ENCODE measurements around the gene SCYGR3. TPM values are rescaled to one million over a fixed set of nuclear protein-coding genes. Genes with fewer than 3 reads are reported as not detected.

The SCYGR3 gene
- total RNA-seq, 4 donors from 2014 or later: not detected

DNA sequence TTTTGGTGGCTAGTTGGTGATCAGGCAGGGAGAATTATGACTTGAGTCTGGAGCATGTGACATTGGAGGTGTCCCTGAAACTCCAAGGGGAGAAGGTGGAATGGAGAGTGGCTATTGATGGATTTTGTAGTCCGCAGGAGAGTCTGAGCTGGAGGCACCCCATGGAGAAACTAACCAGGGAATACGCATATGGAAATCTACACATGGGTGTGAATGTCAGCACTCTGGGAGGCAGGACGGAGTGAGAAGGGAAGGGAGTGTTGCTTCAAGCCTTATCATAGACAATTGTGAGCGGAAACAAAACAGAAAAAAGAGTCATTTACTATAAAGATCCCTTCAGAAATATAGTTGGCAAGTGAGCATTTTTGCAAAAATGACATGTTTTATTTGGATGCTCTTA, 2.0 kb upstream of the SCYGR3 start:
- intact Hi-C loops (cut with DNase I): no loop called here
- 63% methylated on average over 4 of the region's 4 CpGs for WGBS
- Histone ChIP-seq H3K27me3 (peaks cover 0 to 9% (median 0%) of the 10 kb centered on the region in 4 donors), H3K27ac (replicated peaks in 1 of 4) (no peak overlapping the region), H3K9me3 (no peaks in the 10 kb centered on the region), H3K36me3 (no peaks in the 10 kb centered on the region), H3K4me1 (peaks cover 0 to 3% (median 0%) of the 10 kb centered on the region in 4 donors), H3K4me3 (no peak overlapping the region)
- peak; percentile 21 for DNase-seq (ENCODE audit: extremely low spot score)
- no peak for TF ChIP-seq POLR2A (IDR thresholded peaks at IDR 0.05; ENCODE audit: low read depth)
- no peak for TF ChIP-seq EP300 (IDR thresholded peaks at IDR 0.05)
- TF ChIP-seq POLR2AphosphoS5 (IDR thresholded peaks at IDR 0.05): no peak
- no peak for TF ChIP-seq CTCF (IDR thresholded peaks at IDR 0.05)

GRCh38 chr2:227615906-227616305, 1.3 kb upstream of the SCYGR3 start:
- no peak for TF ChIP-seq CTCF (IDR thresholded peaks at IDR 0.05)
- no peak for TF ChIP-seq EP300 (IDR thresholded peaks at IDR 0.05)
- 59% methylated on average over 5 of the region's 5 CpGs for WGBS
- peak; percentile 68 for DNase-seq (ENCODE audit: extremely low spot score)
- intact Hi-C loops (cut with DNase I): no loop called here
- peaks cover 0 to 9% (median 0%) of the 10 kb centered on the region in 4 donors for H3K27me3 ChIP-seq
- H3K9me3 ChIP-seq: no peaks in the 10 kb centered on the region
- no peak overlapping the region for H3K4me3 ChIP-seq
- H3K4me1 ChIP-seq: peaks cover 0 to 3% (median 0%) of the 10 kb centered on the region in 4 donors
- H3K27ac ChIP-seq (replicated peaks in 1 of 4): no peak overlapping the region
- H3K36me3 ChIP-seq: no peaks in the 10 kb centered on the region

- peaks cover 0 to 3% (median 0%) of the 10 kb centered on the region in 4 donors for H3K4me1 ChIP-seq
Observed at GRCh38 chr2:227615181-227615580, 541 bp upstream of the SCYGR3 start.

GRCh38 chr2:227614246-227614645, 394 bp downstream of the SCYGR3 start:
- Histone ChIP-seq H3K4me1 (peaks cover 0 to 3% (median 0%) of the 10 kb centered on the region in 4 donors), H3K9me3 (no peaks in the 10 kb centered on the region), H3K27ac (replicated peaks in 1 of 4) (no peak overlapping the region), H3K36me3 (no peaks in the 10 kb centered on the region), H3K4me3 (no peak overlapping the region), H3K27me3 (peaks cover 0 to 9% (median 0%) of the 10 kb centered on the region in 4 donors)
- TF ChIP-seq POLR2AphosphoS5 (IDR thresholded peaks at IDR 0.05) (no peak), CTCF (IDR thresholded peaks at IDR 0.05) (no peak), EP300 (IDR thresholded peaks at IDR 0.05) (no peak), POLR2A (IDR thresholded peaks at IDR 0.05; ENCODE audit: low read depth) (no peak)
- no peak for DNase-seq (ENCODE audit: extremely low spot score)
- 71% methylated on average over 1 of the region's 4 CpGs for WGBS
- intact Hi-C loops (cut with DNase I): no loop called here

More at GRCh38 chr2:227615181-227615580, 541 bp upstream of the SCYGR3 start:
- Histone ChIP-seq H3K9me3 (no peaks in the 10 kb centered on the region), H3K27me3 (peaks cover 0 to 9% (median 0%) of the 10 kb centered on the region in 4 donors), H3K4me3 (no peak overlapping the region), H3K36me3 (no peaks in the 10 kb centered on the region), H3K27ac (replicated peaks in 1 of 4) (no peak overlapping the region)
- TF ChIP-seq POLR2A (IDR thresholded peaks at IDR 0.05; ENCODE audit: low read depth) (no peak), POLR2AphosphoS5 (IDR thresholded peaks at IDR 0.05) (no peak), CTCF (IDR thresholded peaks at IDR 0.05) (no peak), EP300 (IDR thresholded peaks at IDR 0.05) (no peak)
- 92% methylated on average over 4 of the region's 4 CpGs for WGBS
- peak; percentile 60 for DNase-seq (ENCODE audit: extremely low spot score)
- intact Hi-C loops (cut with DNase I): no loop called here

GRCh38 chr2:227613272-227613660, 1.4 kb downstream of the SCYGR3 start:
- Histone ChIP-seq H3K27me3 (peaks cover 0 to 9% (median 0%) of the 10 kb centered on the region in 4 donors), H3K36me3 (no peaks in the 10 kb centered on the region), H3K27ac (replicated peaks in 1 of 4) (no peak overlapping the region), H3K4me1 (peaks cover 0 to 3% (median 0%) of the 10 kb centered on the region in 4 donors), H3K9me3 (no peaks in the 10 kb centered on the region), H3K4me3 (no peak overlapping the region)
- intact Hi-C loops (cut with DNase I): no loop called here
- DNase-seq (ENCODE audit: extremely low spot score): peak; percentile 45
- WGBS: 77% methylated on average over 4 of the region's 4 CpGs
- TF ChIP-seq CTCF (IDR thresholded peaks at IDR 0.05) (no peak), POLR2AphosphoS5 (IDR thresholded peaks at IDR 0.05) (no peak), EP300 (IDR thresholded peaks at IDR 0.05) (no peak), POLR2A (IDR thresholded peaks at IDR 0.05; ENCODE audit: low read depth) (no peak)
